IPS-NIHi11 (cell line): Measurements from ENCODE around the gene MRTFA.
"Not testable (repeated sequence)": the region's sequence is repeated elsewhere in the genome, so short reads cannot be mapped to it uniquely, and the experiment has no call there.

ENCODE experiments used
- DNase-seq: peaks from one replicate; pipeline ENCODE4 v3.0.0; 2012; ENCODE audit warnings: mixed read lengths, low spot score

Gene MRTFA

GRCh38 chr22:40627612-40628011 lies 8.9 kb downstream of the MRTFA start:
- DNase-seq: no peak

DNA sequence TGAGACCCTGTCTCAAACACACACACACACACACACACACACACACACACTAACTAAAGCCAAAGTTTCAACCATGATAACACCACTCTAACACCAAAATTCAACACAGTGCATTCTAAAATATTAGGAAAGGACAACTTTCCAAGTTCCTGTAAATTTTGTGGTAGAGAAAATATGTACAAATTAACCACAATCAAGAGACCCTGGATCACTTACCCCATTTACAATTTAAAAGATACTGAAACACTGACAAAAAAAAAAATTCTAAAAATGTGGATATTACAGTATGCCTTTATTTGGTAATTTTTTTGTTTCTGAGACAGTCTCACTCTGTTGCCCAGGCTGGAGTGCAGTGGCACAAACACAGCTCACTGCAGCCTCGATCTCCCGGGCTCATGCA lies 9.7 kb downstream of the MRTFA start:
- no peak for DNase-seq

DNA sequence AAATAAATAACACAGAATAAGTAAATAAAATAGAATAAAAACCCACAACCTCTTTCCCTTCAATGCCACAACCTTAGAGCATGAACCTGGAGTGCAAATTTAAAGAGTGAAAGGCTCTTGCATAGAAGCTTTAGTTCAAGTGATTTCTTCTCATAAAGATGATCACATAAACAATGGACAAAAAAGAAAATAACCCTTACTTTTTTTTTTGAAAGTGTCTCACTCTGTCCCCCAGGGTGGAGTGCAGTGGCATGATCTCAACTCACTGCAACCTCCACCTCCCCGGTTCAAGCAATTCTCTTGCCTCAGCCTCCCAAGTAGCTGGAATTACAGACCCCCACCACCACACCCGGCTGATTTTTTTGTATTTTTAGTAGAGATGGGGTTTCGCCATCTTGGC lies 10.7 kb downstream of the MRTFA start:
- DNase-seq: not testable (repeated sequence)

DNA sequence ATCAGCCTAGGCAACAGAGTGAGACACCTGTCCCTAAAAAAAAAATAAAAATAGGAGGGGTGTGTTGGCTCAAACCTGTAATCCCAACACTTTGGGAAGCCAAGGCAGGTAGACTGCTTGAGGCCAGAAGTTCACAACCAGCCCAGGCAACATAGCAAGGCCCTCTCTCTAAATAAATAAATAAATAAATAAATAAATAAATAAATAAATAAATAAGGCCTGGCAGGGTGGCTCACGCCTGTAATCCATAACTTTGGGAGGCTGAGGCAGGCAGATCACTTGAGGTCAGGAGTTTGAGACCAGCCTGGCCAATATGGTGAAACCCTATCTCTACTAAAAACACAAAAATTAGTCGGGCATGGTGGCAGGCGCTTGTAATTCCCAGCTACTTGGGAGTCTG lies 11.2 kb downstream of the MRTFA start:
- DNase-seq: not testable (repeated sequence)

DNA sequence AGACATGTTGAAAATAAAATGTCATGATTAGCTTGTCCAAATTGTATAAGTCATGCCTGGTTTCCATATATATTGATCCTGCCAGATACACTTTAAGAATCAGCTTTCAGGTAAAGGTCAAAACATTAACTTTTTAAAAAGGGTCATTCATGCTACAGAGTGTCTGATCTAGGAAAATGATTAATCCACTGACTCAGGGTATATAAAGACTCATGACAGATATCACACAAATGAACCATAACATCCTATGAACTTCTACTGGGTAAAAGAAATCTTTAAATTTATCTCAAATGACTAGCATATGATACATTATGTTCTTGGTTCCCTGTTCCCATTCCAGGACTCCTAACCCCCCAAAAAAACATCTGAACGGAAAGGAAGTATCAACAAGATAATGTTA lies 11.7 kb downstream of the MRTFA start:
- no peak for DNase-seq

GRCh38 chr22:40621309-40622151 lies 15.0 kb downstream of the MRTFA start:
- DNase-seq: no peak

- no peak for DNase-seq
Measured at GRCh38 chr22:40620464-40621046, 16.0 kb downstream of the MRTFA start.

- DNase-seq: no peak
Measured at GRCh38 chr22:40618400-40618799, 18.1 kb downstream of the MRTFA start.

DNA sequence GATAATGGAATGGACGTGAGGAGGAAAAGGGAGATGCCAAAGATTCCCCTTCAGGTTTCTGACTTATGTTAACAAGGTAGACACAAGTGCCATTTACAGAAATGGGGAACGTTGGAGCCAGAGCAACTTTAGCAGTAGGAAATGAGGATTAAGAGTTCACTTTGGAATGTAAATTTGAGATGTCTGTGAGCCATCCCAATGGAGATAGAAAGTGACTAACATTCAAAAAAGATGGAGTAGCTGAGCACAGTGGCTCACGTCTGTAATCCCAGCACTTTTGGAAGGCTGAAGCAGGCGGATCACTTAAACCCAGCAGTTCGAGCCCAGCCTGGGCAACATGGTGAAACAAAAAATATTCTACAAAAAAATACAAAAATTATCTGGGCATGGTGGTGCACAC lies 19.9 kb downstream of the MRTFA start:
- no peak for DNase-seq

- no peak for DNase-seq
Measured at GRCh38 chr22:40613067-40613466, 23.5 kb downstream of the MRTFA start.

DNA sequence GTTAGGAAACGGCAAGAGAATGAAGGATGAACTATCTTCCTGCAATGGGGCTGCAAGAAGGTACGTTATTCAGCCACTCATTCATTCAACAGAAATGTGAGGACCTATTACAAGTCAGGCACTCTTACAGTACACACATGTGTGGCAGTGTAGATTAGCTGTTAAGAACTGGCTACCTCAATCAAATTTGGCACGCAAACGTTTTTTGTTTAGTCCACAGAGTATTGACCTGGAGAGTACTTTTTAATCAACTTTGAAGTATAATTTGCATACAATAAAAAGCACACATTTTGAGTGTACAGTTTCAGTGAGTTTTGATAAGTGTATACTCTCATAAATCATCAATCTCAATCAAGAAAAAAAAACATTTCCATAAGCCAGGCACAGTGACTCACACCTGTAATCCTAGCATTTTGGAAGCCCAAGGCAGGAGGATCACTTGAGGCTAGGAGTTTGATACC lies 24.2 kb downstream of the MRTFA start:
- DNase-seq: no peak

GRCh38 chr22:40611606-40612005 lies 24.9 kb downstream of the MRTFA start:
- no peak for DNase-seq

DNA sequence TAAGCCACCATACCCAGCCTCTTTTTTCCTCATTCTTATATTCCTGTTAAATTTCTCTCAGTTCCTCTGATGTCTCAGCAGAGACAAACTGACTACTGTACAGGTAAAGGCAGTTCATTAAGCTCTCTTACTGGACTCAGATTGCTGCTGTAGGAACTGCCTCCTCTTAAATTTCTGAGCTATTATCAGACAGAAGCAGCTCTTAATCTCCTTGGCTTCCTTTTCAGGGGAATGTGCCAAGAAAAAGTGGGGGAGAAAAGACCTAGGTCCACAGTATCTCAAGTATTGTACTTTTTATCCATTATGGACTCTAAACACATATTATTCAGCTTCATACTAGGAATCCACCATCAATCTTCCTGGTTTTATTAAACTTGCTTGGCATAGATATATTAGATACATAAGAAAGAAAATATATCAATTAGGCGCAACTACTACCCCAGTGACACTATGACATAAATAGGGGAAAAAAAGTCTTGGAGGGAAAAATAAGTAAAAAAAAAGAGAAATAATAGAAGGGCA lies 26.1 kb downstream of the MRTFA start:
- DNase-seq: no peak

GRCh38 chr22:40609216-40609615 lies 27.3 kb downstream of the MRTFA start:
- DNase-seq: no peak

GRCh38 chr22:40607506-40607905 lies 29.0 kb downstream of the MRTFA start:
- DNase-seq: no peak

DNA sequence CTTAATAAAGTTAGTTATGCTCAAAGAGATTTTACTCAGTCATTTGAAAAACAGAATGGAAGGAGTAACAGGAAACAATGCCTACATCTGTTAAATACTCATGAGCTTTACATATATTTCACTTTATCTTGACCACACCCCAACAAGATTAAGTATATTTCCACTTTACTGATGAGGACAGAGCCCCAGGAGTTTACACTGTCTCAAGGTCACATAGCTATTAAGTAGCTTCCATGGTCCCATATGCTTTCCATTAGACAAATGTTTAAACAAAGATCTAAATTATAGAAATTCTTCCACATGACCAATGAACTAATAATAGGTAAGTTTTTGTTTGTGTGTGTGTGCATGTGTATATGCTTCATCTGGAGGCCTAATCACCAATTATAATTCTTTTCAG lies 30.2 kb downstream of the MRTFA start:
- DNase-seq: no peak

DNA sequence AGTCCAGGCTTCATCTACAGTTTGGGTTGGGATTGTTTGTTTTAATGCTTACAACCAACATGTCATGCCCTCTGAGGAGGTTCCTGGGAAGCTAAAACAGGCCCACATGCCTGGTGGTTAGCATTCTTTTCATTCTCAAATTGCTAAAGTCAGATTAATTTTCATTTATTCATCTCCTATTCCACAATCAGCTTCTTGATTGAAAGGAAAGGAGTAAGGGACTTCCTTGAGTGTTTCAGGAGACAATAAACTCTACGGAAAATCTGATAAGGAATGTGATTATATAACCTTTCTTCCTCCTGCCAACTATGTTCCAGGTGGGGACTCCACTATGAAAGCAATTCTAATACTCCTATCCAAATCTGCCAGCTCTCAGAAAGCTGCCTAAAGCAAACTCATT lies 30.8 kb downstream of the MRTFA start:
- DNase-seq: no peak

DNA sequence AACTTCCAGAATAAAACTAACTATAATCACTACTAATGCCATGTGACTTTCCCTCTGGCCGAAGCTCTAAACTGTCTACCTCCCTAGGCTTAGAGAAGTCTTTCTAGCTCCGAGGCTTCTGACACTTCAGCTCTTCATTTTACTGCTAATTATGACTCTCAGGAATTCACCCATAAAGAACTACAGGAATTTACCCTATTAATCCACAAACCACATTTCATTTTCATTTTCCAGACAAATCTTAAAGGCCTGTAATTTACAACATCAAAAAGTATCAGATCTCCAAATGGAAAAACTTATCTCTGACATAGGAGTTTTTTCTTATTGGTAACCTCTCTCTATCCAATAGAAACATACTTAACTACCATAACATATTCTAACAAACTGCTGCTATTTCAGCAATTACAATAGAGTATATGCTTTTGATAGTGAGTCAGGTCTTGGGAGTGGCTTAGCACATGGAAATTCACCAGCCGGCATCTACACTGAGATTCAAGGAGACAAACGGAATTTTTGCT lies 33.4 kb downstream of the MRTFA start:
- DNase-seq: no peak

DNA sequence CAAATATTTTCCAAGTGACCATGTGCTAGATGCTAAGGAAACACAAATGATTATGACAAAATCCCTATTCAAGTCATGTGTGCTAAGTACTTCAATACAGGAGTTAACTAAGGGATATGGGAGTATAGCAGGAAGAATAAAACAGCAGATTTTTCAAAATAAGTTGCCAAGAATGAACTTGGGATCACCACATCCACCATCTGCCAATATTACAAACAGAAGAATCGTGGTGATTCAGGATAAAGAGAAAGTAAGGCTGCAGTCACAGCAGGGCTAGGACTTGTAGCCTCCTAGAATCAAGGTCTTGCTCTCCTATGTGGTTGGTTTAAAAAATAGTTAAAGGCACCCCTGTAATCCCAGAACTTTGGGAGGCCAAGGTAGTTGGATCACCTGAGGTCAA lies 34.3 kb downstream of the MRTFA start:
- no peak for DNase-seq

DNA sequence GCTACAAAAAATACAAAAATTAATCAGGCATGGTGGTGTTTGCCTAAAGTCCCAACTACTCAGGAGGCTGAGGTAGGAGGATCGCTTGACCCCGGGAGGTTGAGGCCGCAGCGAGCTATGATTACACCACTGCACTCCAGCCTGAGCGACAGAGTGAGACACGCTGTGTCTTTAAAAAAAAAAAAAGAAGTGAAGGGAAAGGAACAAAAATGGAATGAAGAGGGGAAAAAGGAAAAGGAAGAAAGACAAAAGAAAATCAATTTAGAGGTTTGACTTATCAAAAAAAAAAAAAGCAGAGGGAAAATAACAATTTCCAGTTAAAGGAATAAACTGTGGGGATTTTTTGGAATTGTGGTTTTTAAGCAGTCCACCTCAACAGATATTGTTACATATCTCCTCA lies 36.8 kb downstream of the MRTFA start:
- no peak for DNase-seq

DNA sequence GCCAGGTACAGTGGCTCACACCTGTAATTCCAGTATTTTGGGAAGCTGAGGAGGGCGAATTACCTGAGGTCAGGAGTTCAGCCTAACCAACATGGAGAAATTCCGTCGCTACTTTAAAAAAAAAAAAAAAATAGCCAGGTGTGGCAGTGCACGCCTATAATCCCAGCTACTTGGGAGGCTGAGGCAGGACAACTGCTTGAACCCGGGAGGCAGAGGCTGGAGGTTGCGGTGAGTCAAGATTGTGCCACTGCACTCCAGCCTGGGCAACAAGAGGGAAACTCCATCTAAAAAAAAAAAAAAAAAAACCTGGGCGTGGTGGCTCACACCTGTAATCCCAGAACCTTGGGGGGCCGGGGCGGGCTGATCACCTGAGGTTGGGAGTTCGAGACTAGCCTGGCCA lies 37.8 kb downstream of the MRTFA start:
- DNase-seq: not testable (repeated sequence)

DNA sequence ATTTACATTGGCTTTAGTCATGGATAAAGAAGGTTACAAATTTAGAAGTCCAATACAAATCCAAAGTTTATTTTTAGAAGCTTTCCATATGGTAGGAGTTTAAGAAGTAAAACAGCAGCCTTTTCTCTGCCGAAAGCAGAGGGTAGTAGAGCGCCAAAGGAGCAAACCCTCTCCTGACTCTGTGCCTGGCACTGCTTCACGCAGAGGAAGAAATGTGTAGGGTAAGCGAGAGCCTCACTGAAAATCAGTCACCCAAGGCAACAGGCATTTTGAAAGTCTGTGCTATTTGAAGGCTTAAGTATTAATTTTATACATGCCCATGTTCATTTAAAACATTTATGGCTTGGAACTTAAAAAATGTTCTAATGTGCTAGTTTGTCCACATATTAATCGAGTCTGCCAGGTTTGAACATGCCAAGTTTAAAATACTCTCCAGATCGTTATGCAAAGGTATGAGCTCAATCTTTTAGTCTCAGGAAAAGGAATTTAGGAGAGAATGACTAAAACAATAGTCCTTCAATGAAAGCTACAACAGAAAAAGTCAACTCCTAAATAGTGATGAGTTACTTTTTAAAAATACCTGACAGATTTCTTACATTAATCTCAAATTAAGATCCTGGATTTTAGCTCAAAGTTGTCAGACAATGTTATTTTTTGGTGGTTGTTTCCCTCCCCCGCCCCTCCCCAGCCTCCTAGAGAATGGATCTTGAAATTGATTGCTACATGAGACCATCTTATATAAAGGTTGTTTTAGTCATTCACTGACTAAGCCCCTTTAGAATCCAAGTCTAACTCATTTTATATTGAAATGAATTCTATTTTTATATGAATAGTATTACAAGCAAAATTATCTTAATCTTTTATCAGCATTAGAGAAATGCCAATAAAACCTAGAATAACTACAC lies 38.7 kb downstream of the MRTFA start:
- no peak for DNase-seq
